Measurements from ENCODE around the gene SPRED3. TPM values are rescaled to one million over a fixed set of nuclear protein-coding genes. Genes with fewer than 3 reads are reported as not detected.

SPRED3 gene
- total RNA-seq, 2 experiments from 2014 or later, result 0.09 to 3.0 TPM

- DNase-seq (ENCODE audit: low spot score), result no peak
- TF ChIP-seq CTCF (conservative IDR thresholded peaks at IDR 0.05; ENCODE audit: low read length), result no peak
- TF ChIP-seq EZH2phosphoT487 (IDR thresholded peaks at IDR 0.05; ENCODE audit: borderline replicate concordance, low read depth, low read length), result no peak
- Histone ChIP-seq H3K4me3 (ENCODE audit: low read depth, low read length, poor library complexity, severe bottlenecking) (no peak overlapping the region), H3K9me3 (ENCODE audit: low read length) (no peaks in the 10 kb centered on the region), H2AFZ (ENCODE audit: low read length) (no peak overlapping the region), H3K79me2 (ENCODE audit: insufficient read depth, low read depth, low read length) (no peaks in the 10 kb centered on the region), H4K20me1 (ENCODE audit: insufficient read depth, low read length) (no peaks in the 10 kb centered on the region), H3K9me2 (ENCODE audit: insufficient read depth, low read length) (no peaks in the 10 kb centered on the region), H3K27ac (ENCODE audit: low read depth, low read length, poor library complexity, severe bottlenecking) (no peak overlapping the region), H3K4me1 (ENCODE audit: insufficient read depth, low read length, poor library complexity, severe bottlenecking) (peaks cover 9% of the 10 kb centered on the region), H3K4me2 (ENCODE audit: low read length) (no peak overlapping the region), H3K36me3 (ENCODE audit: insufficient read depth, low read length) (no peaks in the 10 kb centered on the region)
- BruUV-seq (replicated peaks), result no TSS peak
- ChIA-PET CTCF (ENCODE audit: unreplicated experiment) (no interaction called here), POLR2A (interaction anchor here (1.6 kb wide), 1 partner anchor 16 kb away, joined by 9 read pairs; the partner anchor contains the start of gene PSMD8)
- intact Hi-C loops (cut with micrococcal nuclease; ENCODE audit: unreplicated experiment), result no loop called here
Measured at GRCh38 chr19:38358071-38358470, 30.4 kb upstream of the SPRED3 start.

GRCh38 chr19:38359242-38360021 lies 29.1 kb upstream of the SPRED3 start:
- no peak overlapping the region for H2AFZ ChIP-seq (ENCODE audit: low read length)
- ChIA-PET CTCF (ENCODE audit: unreplicated experiment) (interaction anchor here (1.0 kb wide), 1 partner anchor 15 kb away, joined by 11 read pairs; the partner anchor contains the start of gene PSMD8), POLR2A (interaction anchor here (1.8 kb wide), 1 partner anchor 15 kb away, joined by 10 read pairs; the partner anchor contains the start of gene PSMD8)
- no peak overlapping the region for H3K4me3 ChIP-seq (ENCODE audit: low read depth, low read length, poor library complexity, severe bottlenecking)
- TF ChIP-seq CTCF (conservative IDR thresholded peaks at IDR 0.05; ENCODE audit: low read length) (no peak), EZH2phosphoT487 (IDR thresholded peaks at IDR 0.05; ENCODE audit: borderline replicate concordance, low read depth, low read length) (no peak)
- H3K4me1 ChIP-seq (ENCODE audit: insufficient read depth, low read length, poor library complexity, severe bottlenecking), result peaks cover 11% of the 10 kb centered on the region
- no peak overlapping the region for H3K27ac ChIP-seq (ENCODE audit: low read depth, low read length, poor library complexity, severe bottlenecking)
- H3K9me3 ChIP-seq (ENCODE audit: low read length), result no peaks in the 10 kb centered on the region
- no peaks in the 10 kb centered on the region for H4K20me1 ChIP-seq (ENCODE audit: insufficient read depth, low read length)
- DNase-seq (ENCODE audit: low spot score), result no peak
- no peaks in the 10 kb centered on the region for H3K9me2 ChIP-seq (ENCODE audit: insufficient read depth, low read length)
- no peaks in the 10 kb centered on the region for H3K79me2 ChIP-seq (ENCODE audit: insufficient read depth, low read depth, low read length)
- intact Hi-C loops (cut with micrococcal nuclease; ENCODE audit: unreplicated experiment), result no loop called here
- no peak overlapping the region for H3K4me2 ChIP-seq (ENCODE audit: low read length)
- BruUV-seq (replicated peaks), result no TSS peak
- H3K36me3 ChIP-seq (ENCODE audit: insufficient read depth, low read length), result no peaks in the 10 kb centered on the region

GRCh38 chr19:38360351-38360750 lies 28.1 kb upstream of the SPRED3 start:
- Histone ChIP-seq H4K20me1 (ENCODE audit: insufficient read depth, low read length) (no peaks in the 10 kb centered on the region), H3K4me3 (ENCODE audit: low read depth, low read length, poor library complexity, severe bottlenecking) (no peak overlapping the region), H2AFZ (ENCODE audit: low read length) (no peak overlapping the region), H3K79me2 (ENCODE audit: insufficient read depth, low read depth, low read length) (no peaks in the 10 kb centered on the region), H3K36me3 (ENCODE audit: insufficient read depth, low read length) (no peaks in the 10 kb centered on the region), H3K27ac (ENCODE audit: low read depth, low read length, poor library complexity, severe bottlenecking) (no peak overlapping the region), H3K9me3 (ENCODE audit: low read length) (no peaks in the 10 kb centered on the region), H3K4me2 (ENCODE audit: low read length) (no peak overlapping the region), H3K4me1 (ENCODE audit: insufficient read depth, low read length, poor library complexity, severe bottlenecking) (peaks cover 11% of the 10 kb centered on the region), H3K9me2 (ENCODE audit: insufficient read depth, low read length) (no peaks in the 10 kb centered on the region)
- POLR2A ChIA-PET, result interaction anchor here (0.6 to 1.8 kb wide), 2 partner anchors 14 to 139 kb away, joined by 3 to 10 read pairs; partner anchors contain the start of gene PSMD8
- intact Hi-C loops (cut with micrococcal nuclease; ENCODE audit: unreplicated experiment), result no loop called here
- TF ChIP-seq EZH2phosphoT487 (IDR thresholded peaks at IDR 0.05; ENCODE audit: borderline replicate concordance, low read depth, low read length) (no peak), CTCF (conservative IDR thresholded peaks at IDR 0.05; ENCODE audit: low read length) (no peak)
- CTCF ChIA-PET (ENCODE audit: unreplicated experiment), result no interaction called here
- DNase-seq (ENCODE audit: low spot score), result peak; percentile 54
- no TSS peak for BruUV-seq (replicated peaks)

Measured in OCI-LY7 (cell line).